ENCODE results near the gene WIZ.

The WIZ gene

DNA sequence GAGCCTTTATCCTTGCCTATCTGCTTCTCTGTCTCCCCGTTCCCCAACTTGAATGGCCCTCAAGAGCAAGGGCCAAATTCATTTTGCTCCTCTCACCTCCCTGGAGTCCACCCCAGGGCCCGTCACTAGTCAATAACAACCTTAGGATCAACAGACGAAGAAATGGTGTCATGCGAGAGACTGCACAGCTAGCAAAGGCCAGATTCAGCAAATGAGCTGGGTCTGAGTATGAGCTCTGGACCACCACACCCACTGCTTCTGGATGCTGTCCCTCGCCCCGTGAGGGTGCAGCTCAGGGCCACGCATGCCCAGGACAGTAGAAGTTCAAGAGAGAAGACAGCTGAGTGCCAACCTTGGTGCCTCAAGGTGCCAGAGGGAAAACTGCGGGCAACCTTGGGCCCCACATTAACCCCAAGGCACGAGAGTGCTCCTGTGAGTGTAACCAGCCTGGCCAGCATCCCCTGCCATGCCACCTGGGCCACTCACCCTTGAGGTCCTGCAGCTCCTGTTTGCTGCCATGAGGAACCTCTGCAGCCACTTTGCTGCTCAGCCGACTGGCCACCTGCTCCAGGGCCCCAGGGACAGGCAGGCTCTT is 19.1 kb downstream of the WIZ start:
- DNase-seq (ENCODE audit: low read depth in 2 of 2), result no peak

GRCh38 chr19:15429825-15430467 is 19.8 kb downstream of the WIZ start:
- no peak for DNase-seq (ENCODE audit: low read depth in 2 of 2)

DNA sequence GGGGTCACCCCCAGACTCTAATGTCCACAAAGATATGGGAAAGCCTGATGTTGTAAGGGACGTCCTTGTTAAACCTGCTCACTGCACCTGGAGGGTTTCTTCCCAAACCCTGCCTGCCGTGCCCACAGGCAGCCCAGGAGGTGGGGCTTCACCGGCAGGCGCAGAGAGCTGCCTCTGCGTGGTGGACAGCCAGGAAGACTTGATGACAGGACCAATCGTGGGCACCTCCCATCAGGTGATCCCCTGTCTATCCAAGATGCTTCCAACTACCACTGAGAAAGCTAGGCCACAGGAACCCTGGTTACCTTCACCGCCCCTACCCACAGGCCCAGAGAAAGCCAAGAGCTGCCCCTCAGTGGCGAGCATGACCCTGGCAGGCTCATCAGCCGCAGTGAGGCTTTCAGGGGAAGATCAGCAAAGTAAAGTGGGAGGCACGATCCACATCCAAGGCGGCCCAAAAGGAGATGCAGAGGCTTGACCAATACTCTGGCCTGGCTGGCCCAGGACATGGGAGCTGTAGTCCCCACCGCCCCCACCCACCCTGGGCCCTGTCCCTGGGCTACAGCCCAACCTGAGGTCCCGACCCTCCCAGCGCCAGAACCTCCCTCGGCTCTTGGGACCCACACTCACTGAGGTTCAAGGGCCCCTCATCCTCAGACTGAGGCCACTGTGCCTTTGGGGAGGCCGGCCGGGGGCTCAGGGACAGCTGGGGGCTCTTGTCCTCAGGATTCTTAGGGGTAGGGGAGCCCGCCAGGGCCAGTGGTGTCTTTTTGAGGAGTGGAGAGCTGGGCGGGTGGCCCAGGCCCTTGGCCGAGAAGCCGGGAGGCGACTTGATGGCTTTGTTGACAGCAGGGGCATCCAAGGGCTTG is 20.6 kb downstream of the WIZ start:
- no peak for DNase-seq (ENCODE audit: low read depth in 2 of 2)

DNA sequence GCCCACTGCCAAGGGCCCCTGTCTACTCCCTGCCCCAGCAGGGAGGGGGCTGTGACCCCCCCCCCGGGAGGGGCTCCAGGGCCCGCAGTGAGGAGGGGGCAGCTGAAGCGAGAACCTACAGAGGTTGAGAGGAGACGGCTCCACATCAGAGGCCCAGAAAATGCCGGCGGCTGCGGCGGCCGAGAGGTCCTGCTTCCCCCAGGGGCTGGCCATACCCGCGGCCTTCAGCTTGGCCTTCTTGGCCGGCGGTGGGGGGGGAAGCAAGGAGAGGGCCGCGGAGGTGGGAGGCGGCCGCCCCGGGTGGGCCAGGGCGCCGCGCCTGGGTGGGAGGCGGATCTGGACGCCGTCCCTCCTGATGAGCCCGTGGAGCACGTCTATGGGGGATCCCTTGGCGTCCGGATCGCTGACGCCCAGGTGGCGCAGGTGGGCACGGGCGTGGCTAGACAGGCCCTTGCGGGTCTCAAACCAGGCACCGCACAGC is 21.7 kb downstream of the WIZ start:
- no peak for DNase-seq (ENCODE audit: low read depth in 2 of 2)

- DNase-seq (ENCODE audit: low read depth in 2 of 2), result no peak
These were observed 22.4 kb downstream of the WIZ start for GRCh38 chr19:15427350-15427700.

DNA sequence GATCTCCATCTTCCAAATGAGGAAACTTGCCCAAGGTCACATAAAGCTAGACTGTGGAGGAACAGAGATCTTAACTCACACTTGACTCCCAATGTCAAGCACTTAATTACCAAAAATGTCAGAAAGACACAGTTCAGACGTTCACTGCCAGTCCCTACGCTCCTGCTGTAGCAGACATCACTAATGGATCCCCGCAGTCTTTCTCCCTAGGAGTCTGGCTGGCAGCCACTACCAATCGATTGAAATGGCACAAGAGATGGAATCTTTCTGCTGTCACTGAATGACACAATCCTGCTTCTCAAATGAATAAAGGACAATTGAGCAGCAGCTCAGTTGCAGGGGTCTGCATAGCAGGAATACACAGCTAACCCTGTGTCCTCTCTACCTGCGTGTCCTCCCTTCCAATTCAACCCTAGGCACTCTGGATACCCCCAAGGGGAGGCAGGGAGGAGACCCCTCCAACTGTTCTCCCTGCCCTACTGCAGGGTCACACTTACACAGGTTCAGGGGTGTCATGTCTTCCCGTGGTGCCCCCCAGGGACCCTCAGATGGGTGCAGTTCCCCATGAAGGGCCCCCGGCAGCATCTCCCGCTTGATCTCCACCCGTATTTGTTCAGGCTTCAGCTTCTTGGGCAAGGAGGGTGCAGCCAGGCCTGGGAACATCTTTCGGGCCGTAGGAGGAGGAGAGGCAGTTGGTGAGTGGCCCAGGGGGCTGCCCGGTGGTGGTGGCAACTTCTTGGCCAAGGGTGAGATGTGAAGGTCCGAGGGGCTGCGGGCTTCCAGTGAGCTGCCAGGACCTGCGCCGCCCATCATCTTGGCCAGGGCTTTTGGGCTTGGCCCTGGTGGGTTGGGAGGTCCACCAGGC is 23.0 kb downstream of the WIZ start:
- no peak for DNase-seq (ENCODE audit: low read depth in 2 of 2)

DNA sequence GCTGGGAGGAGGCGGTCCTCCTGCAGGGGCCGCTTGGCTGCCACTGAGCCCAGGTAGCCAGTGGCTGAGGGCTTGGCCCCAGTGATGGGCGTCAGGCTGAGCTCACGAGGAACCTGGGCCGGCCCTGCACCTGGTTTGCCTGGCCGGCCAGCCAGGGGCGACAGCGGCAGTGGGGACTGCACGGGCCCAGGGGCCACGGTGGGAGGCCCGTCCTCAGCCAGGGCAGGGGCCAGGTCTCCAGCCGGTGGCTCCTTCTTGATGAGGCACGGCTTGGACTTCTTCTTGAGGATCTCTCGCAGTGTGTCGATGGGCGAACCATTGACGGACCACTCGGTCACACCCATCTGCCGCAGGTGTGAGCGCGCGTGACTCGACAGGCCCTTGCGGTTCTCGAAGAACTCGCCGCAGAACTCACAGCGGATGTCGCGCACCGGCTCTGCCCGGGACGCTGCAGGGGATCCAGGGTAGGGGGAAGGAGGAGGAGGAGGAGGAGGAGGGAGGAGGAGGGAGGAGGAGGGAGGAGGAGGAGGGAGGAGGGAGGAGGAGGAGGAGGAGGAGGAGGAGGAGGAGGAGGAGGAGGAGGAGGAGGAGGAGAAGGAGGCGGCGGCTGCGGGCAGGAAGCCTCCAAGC is 24.3 kb downstream of the WIZ start:
- DNase-seq (ENCODE audit: low read depth in 2 of 2), result no peak

DNA sequence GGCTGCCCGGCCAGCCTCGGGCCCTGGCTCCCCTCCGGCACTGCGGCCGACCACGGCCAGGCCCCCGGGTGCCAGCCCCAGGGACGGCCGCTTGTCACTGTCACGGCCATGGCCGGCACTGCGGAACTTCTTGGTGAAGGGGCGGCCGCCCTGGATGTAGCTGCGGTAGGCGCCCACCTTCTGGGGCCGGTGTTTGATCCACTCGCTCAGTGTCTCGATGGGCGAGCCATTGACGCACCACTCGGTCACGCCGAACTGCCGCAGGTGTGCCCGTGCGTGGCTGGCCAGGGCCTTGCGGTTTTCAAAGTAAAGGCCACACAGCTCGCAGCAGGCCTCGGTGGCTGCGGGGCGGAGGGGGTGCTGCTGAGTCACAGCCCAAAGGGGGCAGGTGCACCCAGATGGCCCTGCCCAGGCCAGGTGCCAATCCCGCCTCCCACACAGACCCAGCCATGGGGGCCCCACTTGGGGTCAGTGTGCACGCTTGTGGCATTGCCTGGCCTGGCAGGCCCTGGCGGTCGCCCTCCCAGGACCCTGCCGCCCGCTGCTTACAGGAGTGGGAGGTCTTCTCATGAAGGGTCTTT is 25.0 kb downstream of the WIZ start:
- DNase-seq (ENCODE audit: low read depth in 2 of 2), result no peak

DNA sequence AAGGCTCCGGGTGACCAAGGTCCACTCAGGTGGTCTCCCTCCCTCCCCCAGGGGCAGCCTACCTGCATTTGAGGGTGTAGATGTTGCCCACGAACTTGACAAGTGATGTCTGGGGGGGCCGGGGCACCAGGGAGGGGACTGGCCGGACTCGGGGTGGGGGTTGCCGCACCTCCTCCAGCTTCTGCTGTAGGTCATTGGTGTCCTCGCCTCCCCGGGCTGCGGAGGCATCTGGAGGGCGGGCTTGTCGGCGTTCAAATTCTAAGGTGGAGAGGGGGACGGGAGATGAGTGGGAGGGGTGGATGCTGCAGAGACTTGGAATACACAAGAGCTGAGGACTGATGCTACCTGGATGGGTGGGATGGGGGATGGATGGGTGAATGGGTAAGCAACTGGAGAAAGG is 25.6 kb downstream of the WIZ start:
- no peak for DNase-seq (ENCODE audit: low read depth in 2 of 2)

- no peak for DNase-seq (ENCODE audit: low read depth in 2 of 2)
These were observed 26.6 kb downstream of the WIZ start for GRCh38 chr19:15423130-15423529.

- DNase-seq (ENCODE audit: low read depth in 2 of 2), result no peak
These were observed 27.3 kb downstream of the WIZ start for GRCh38 chr19:15422296-15423075.

DNA sequence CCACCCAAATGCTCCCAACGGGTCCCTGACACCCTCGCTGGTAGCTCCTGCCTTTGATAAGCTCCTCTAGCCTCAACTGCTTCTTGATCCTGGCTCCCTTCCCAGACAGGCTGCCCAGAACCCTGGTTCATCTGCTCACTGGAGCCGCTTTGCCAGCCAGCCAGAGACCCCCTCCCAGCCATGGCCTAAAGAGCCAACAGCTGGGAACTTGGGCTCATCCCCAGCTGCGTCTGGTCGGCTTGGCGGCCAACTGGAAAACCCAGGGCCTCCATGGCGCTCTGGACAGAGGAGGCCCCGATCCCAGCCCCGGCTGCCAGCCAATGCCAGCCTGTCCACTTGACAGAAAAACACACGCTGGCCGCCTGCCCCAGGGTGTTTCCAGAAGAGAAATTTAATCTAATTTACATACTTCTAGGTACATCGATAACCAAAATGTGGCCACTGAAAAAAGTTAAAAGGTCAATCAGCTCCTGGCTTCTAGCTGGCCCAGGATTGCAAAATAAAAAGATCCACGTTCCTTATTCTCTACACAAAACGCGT is 28.0 kb downstream of the WIZ start:
- no peak for DNase-seq (ENCODE audit: low read depth in 2 of 2)

- DNase-seq (ENCODE audit: low read depth in 2 of 2), result no peak
These were observed 28.5 kb downstream of the WIZ start for GRCh38 chr19:15421136-15421695.

GRCh38 chr19:15419413-15420025 is 30.2 kb downstream of the WIZ start:
- DNase-seq (ENCODE audit: low read depth in 2 of 2), result no peak

- DNase-seq (ENCODE audit: low read depth in 2 of 2), result peak; percentile 99
These were observed 31.0 kb downstream of the WIZ start, which contains the start of gene AKAP8L for GRCh38 chr19:15418579-15419412. AKAP8L (minus strand) TSS chr19:15418988; CDS start chr19:15418923, 65 bp downstream.

DNA sequence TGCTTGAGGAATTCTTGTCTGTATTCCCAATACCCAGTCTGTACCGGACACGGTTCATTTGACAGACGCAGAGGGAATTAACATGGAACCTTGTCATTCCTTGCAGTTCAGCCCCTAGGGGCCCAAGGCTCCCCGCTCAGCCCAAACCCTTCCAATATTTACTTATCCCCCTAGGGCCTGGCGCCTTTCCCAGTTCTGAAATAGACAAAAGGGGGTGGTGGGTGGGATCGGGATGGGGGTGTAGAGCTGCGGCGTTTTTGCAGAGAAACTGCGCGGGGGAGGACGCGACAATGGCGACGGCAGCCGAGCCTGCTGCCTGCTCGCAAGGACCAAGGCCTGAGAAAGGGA is 31.6 kb downstream of the WIZ start:
- DNase-seq (ENCODE audit: low read depth in 2 of 2), result no peak

GRCh38 chr19:15417699-15418098 is 32.1 kb downstream of the WIZ start:
- no peak for DNase-seq (ENCODE audit: low read depth in 2 of 2)

DNA sequence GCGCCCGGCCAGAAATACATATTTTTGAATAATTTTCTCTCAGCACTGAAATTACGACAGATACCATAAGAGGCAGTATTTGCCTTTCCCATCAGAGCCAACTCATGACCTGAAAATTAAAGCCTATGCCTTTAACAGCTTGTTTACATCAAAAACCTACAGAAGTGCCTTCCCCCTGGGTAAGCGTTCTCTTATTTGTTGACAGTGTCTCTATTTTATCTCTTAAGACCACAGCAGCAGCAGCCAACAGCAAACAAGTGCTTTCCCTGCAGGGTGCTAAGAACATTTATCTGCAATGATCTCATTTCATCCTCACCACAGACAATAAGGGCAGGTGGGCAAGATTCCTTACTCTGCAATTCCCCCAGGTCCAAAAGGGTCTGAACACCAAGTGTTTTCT is 36.9 kb downstream of the WIZ start:
- no peak for DNase-seq (ENCODE audit: low read depth in 2 of 2)

Measured in fibroblast of skin of left biceps (primary cell).